HepG2 (cell line): ENCODE data around the gene CASKIN2. TPM values are rescaled to one million over a fixed set of nuclear protein-coding genes. Genes with fewer than 3 reads are reported as not detected.

ENCODE experiments used
- ARID2 ChIP-seq: sonication (generic); formaldehyde crosslinking; IDR thresholded peaks from 2 replicates; pipeline ENCODE4 v1.8.1; 2022; ENCODE audit warnings: mild to moderate bottlenecking, missing genetic modification reagents, borderline replicate concordance
- ELF3 ChIP-seq: IDR thresholded peaks from 2 replicates; pipeline ENCODE4 v1.6.1; 2016; ENCODE audit warnings: missing genetic modification reagents, missing compliant biosample characterization
- HNF4A ChIP-seq: sonication (generic); formaldehyde crosslinking; IDR thresholded peaks from 2 replicates; pipeline ENCODE4 v1.4.0; 2020; ENCODE audit warnings: missing genetic modification reagents
- KDM2A ChIP-seq: sonication (generic); formaldehyde crosslinking; IDR thresholded peaks from 2 replicates; pipeline ENCODE4 v1.4.0; 2020; ENCODE audit warnings: low read depth, missing genetic modification reagents, borderline replicate concordance
- POLR2A ChIP-seq, 2 experiments: IDR thresholded peaks; 2 replicates each; pipeline ENCODE4 v1.6.1; 2011; ENCODE audit warnings: low read depth in 2 of 2, low read length in 2 of 2, mild to moderate bottlenecking in 1 of 2, moderate library complexity in 1 of 2; ENCODE audit not compliant: insufficient read depth in 1 of 2
- SETDB1 ChIP-seq: sonication (generic); formaldehyde crosslinking; IDR thresholded peaks from 2 replicates; pipeline ENCODE4 v1.5.1; 2020; ENCODE audit warnings: missing genetic modification reagents, mild to moderate bottlenecking, borderline replicate concordance
- SMC3 ChIP-seq: IDR thresholded peaks from 2 replicates; pipeline ENCODE4 v1.6.1; 2011; ENCODE audit warnings: low read length, improper control_type of control experiment
- SNAI1 ChIP-seq: sonication (generic); formaldehyde crosslinking; IDR thresholded peaks from 2 replicates; pipeline ENCODE4 v1.5.0; 2020; ENCODE audit warnings: mild to moderate bottlenecking, missing genetic modification reagents, borderline replicate concordance
- THAP8 ChIP-seq: sonication (generic); formaldehyde crosslinking; IDR thresholded peaks from 2 replicates; pipeline ENCODE4 v1.5.1; 2020; ENCODE audit warnings: missing genetic modification reagents, mild to moderate bottlenecking, borderline replicate concordance
- ZFP41 ChIP-seq: sonication (generic); formaldehyde crosslinking; IDR thresholded peaks from 2 replicates; pipeline ENCODE4 v1.4.0; 2020; ENCODE audit warnings: mild to moderate bottlenecking, missing genetic modification reagents, borderline replicate concordance
- ZNF136 ChIP-seq: sonication (generic); formaldehyde crosslinking; IDR thresholded peaks from 2 replicates; pipeline ENCODE4 v1.8.1; 2022; ENCODE audit warnings: low read depth, mild to moderate bottlenecking, moderate library complexity, missing genetic modification reagents
- ZNF335 ChIP-seq: sonication (generic); formaldehyde crosslinking; IDR thresholded peaks from 2 replicates; pipeline ENCODE4 v1.4.0; 2020; ENCODE audit warnings: missing genetic modification reagents
- ZNF543 ChIP-seq: sonication (generic); formaldehyde crosslinking; IDR thresholded peaks from 2 replicates; pipeline ENCODE4 v1.4.0; 2020; ENCODE audit warnings: mild to moderate bottlenecking, missing genetic modification reagents
- ZNF589 ChIP-seq: sonication (generic); formaldehyde crosslinking; conservative IDR thresholded peaks from 2 replicates; pipeline ENCODE4 v1.8.0; 2022; ENCODE audit warnings: mild to moderate bottlenecking, moderate library complexity, missing genetic modification reagents
- ZSCAN21 ChIP-seq: sonication (generic); formaldehyde crosslinking; IDR thresholded peaks from 2 replicates; pipeline ENCODE4 v1.8.0; 2022; ENCODE audit warnings: mild to moderate bottlenecking, missing genetic modification reagents, moderate library complexity, borderline replicate concordance
- ZUFSP ChIP-seq: sonication (generic); formaldehyde crosslinking; IDR thresholded peaks from 2 replicates; pipeline ENCODE4 v1.9.0; 2021; ENCODE audit warnings: missing genetic modification reagents, mild to moderate bottlenecking, borderline replicate concordance
- polyA plus RNA-seq, 8 experiments: library from polyadenylated mRNA; depleted of rRNA in 3 of 8; stranded (reverse) in 7 of 8; unstranded in 1 of 8; fragments of >200 nt; fragmentation: Illumina TruSeq in 4 of 8; extraction: Trizol in 4 of 8; gene quantifications; 2 replicates each; pipeline versions ENCODE4 v1.2.1 to v1.2.3, GENCODE V29; 2011 to 2016; ENCODE audit warnings: low read depth in 4 of 8, missing spikeins in 1 of 8, mixed read lengths in 1 of 8; ENCODE audit not compliant: insufficient read depth in 1 of 8
- total RNA-seq, 5 experiments: library from RNA; depleted of rRNA; stranded (reverse); fragments of >200 nt; fragmentation: Illumina TruSeq; extraction: Trizol; gene quantifications; 2 replicates each; pipeline ENCODE4 v1.2.3, GENCODE V29; 2016; ENCODE audit warnings: low read depth in 1 of 5
- TF ChIP-seq, protein P1 (sequence below): sonication (generic); formaldehyde crosslinking; conservative IDR thresholded peaks from 2 replicates; pipeline ENCODE4 v1.4.0; 2020; ENCODE audit warnings: mild to moderate bottlenecking, missing genetic modification reagents, moderate library complexity
- TF ChIP-seq, protein P2 (sequence below): sonication (generic); formaldehyde crosslinking; IDR thresholded peaks from 2 replicates; pipeline ENCODE4 v1.5.0; 2020; ENCODE audit warnings: missing genetic modification reagents
- TF ChIP-seq, protein P3 (sequence below): sonication (generic); formaldehyde crosslinking; IDR thresholded peaks from 2 replicates; pipeline ENCODE4 v1.4.0; 2020; ENCODE audit warnings: missing genetic modification reagents, borderline replicate concordance

The CASKIN2 gene
- total and polyA plus RNA-seq, 2 of the 13 experiments (the other 11 are each of a cell fraction or from before 2014, with no cell fraction given), result 5.2 to 7.8 TPM

- TF ChIP-seq SETDB1 (CRISPR knock-in tag), result no peak
- TF ChIP-seq, protein P1, sequence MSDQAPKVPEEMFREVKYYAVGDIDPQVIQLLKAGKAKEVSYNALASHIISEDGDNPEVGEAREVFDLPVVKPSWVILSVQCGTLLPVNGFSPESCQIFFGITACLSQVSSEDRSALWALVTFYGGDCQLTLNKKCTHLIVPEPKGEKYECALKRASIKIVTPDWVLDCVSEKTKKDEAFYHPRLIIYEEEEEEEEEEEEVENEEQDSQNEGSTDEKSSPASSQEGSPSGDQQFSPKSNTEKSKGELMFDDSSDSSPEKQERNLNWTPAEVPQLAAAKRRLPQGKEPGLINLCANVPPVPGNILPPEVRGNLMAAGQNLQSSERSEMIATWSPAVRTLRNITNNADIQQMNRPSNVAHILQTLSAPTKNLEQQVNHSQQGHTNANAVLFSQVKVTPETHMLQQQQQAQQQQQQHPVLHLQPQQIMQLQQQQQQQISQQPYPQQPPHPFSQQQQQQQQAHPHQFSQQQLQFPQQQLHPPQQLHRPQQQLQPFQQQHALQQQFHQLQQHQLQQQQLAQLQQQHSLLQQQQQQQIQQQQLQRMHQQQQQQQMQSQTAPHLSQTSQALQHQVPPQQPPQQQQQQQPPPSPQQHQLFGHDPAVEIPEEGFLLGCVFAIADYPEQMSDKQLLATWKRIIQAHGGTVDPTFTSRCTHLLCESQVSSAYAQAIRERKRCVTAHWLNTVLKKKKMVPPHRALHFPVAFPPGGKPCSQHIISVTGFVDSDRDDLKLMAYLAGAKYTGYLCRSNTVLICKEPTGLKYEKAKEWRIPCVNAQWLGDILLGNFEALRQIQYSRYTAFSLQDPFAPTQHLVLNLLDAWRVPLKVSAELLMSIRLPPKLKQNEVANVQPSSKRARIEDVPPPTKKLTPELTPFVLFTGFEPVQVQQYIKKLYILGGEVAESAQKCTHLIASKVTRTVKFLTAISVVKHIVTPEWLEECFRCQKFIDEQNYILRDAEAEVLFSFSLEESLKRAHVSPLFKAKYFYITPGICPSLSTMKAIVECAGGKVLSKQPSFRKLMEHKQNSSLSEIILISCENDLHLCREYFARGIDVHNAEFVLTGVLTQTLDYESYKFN (CRISPR knock-in tag), result 0 out of 2 replicates have a peak, but pooled peaks have one; percentile 26
- no peak for TF ChIP-seq ZUFSP (CRISPR knock-in tag)
- TF ChIP-seq HNF4A (CRISPR knock-in tag), result peak; percentile 57; the same call in 1 of the 2 replicates
- TF ChIP-seq ARID2 (CRISPR knock-in tag), result no peak
- TF ChIP-seq ZNF136 (CRISPR knock-in tag), result no peak
- no peak for TF ChIP-seq POLR2A (IDR thresholded peaks at IDR 0.05; ENCODE audit: insufficient read depth in 1 of 2, low read depth in 2 of 2, low read length in 2 of 2)
- no peak for TF ChIP-seq ZNF543 (CRISPR knock-in tag)
- TF ChIP-seq SNAI1 (CRISPR knock-in tag), result no peak
- TF ChIP-seq ZSCAN21 (CRISPR knock-in tag), result no peak
- peak; percentile 56 for TF ChIP-seq KDM2A
- TF ChIP-seq THAP8 (CRISPR knock-in tag), result no peak
- TF ChIP-seq, protein P2, sequence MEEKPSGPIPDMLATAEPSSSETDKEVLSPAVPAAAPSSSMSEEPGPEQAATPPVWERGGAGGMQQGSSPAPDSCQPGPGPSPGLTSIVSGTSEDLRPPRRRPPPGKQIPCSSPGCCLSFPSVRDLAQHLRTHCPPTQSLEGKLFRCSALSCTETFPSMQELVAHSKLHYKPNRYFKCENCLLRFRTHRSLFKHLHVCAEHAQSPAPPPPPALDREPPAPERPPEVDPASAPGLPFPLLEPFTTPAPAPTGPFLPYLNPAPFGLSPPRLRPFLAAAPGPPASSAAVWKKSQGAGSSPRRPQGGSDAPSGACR (CRISPR knock-in tag), result no peak
- 0 out of 2 replicates have a peak, but pooled peaks have one; percentile 6 for TF ChIP-seq ELF3 (CRISPR knock-in tag)
- TF ChIP-seq ZFP41, result no peak
- TF ChIP-seq SMC3, result peak; percentile 27; the same call in 1 of the 2 replicates
- TF ChIP-seq ZNF335 (CRISPR knock-in tag), result peak; percentile 41; the same call in 1 of the 2 replicates
- no peak for TF ChIP-seq ZNF589 (CRISPR knock-in tag)
- TF ChIP-seq, protein P3, sequence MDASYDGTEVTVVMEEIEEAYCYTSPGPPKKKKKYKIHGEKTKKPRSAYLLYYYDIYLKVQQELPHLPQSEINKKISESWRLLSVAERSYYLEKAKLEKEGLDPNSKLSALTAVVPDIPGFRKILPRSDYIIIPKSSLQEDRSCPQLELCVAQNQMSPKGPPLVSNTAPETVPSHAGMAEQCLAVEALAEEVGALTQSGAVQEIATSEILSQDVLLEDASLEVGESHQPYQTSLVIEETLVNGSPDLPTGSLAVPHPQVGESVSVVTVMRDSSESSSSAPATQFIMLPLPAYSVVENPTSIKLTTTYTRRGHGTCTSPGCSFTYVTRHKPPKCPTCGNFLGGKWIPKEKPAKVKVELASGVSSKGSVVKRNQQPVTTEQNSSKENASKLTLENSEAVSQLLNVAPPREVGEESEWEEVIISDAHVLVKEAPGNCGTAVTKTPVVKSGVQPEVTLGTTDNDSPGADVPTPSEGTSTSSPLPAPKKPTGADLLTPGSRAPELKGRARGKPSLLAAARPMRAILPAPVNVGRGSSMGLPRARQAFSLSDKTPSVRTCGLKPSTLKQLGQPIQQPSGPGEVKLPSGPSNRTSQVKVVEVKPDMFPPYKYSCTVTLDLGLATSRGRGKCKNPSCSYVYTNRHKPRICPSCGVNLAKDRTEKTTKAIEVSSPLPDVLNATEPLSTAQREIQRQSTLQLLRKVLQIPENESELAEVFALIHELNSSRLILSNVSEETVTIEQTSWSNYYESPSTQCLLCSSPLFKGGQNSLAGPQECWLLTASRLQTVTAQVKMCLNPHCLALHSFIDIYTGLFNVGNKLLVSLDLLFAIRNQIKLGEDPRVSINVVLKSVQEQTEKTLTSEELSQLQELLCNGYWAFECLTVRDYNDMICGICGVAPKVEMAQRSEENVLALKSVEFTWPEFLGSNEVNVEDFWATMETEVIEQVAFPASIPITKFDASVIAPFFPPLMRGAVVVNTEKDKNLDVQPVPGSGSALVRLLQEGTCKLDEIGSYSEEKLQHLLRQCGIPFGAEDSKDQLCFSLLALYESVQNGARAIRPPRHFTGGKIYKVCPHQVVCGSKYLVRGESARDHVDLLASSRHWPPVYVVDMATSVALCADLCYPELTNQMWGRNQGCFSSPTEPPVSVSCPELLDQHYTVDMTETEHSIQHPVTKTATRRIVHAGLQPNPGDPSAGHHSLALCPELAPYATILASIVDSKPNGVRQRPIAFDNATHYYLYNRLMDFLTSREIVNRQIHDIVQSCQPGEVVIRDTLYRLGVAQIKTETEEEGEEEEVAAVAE, result 0 out of 2 replicates have a peak, but pooled peaks have one; percentile 15
These were observed 47.0 kb downstream of the CASKIN2 start (continued) for GRCh38 chr17:75468291-75468754.
